22Rv1 (cell line): ENCODE data around the gene SUMF1.

ENCODE experiments used
- ZFX ChIP-seq: fragments of 450-650 bp; IDR thresholded peaks from 2 replicates; pipeline ENCODE4 v1.6.1; 2017; ENCODE audit warnings: antibody characterized with exemption, borderline replicate concordance
- TF ChIP-seq, protein P1 (sequence below): fragments of 450-650 bp; IDR thresholded peaks from 2 replicates; pipeline ENCODE4 v1.5.1; 2017; ENCODE audit warnings: mild to moderate bottlenecking

DNA sequence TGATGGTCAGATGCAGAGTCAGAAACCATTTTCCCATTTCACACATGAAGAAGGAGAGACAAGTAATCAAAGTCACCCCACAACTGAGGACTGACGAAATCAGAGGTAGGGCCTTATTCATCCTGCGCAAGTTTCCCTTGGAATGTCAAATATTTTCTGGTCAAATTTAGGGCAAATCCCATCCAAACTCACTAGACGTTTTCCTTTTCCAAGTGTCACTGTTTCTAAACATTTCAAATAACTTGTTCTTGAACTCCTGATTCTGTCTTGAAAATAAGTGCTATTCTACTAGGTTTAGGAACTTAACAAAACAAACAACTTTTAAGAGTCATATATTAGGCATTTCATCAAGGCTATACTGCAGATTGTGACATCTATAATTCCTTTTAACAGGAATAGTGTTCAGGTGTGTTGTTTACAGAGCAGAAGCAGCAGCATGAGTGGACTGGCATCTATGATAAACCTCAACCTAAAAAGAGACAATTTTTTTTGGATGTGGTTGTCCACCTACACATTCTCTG lies 40.7 kb downstream of the SUMF1 start:
- TF ChIP-seq, protein P1, sequence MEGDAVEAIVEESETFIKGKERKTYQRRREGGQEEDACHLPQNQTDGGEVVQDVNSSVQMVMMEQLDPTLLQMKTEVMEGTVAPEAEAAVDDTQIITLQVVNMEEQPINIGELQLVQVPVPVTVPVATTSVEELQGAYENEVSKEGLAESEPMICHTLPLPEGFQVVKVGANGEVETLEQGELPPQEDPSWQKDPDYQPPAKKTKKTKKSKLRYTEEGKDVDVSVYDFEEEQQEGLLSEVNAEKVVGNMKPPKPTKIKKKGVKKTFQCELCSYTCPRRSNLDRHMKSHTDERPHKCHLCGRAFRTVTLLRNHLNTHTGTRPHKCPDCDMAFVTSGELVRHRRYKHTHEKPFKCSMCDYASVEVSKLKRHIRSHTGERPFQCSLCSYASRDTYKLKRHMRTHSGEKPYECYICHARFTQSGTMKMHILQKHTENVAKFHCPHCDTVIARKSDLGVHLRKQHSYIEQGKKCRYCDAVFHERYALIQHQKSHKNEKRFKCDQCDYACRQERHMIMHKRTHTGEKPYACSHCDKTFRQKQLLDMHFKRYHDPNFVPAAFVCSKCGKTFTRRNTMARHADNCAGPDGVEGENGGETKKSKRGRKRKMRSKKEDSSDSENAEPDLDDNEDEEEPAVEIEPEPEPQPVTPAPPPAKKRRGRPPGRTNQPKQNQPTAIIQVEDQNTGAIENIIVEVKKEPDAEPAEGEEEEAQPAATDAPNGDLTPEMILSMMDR = no peak
- no peak for TF ChIP-seq ZFX
